KMS-11 (cell line): ENCODE measurements around the gene ESRRG.

Experiments used
- H2AFZ ChIP-seq: fragments of 200-600 bp; sonication (generic); 2 replicates; pipeline ENCODE4 v1.6.1; 2016; ENCODE audit warnings: antibody characterized with exemption, mixed run types, low read depth
- H3K27ac ChIP-seq: fragments of 200-600 bp; sonication (generic); 2 replicates; pipeline ENCODE4 v1.6.1; 2016; ENCODE audit warnings: mild to moderate bottlenecking, mixed run types
- H3K27me3 ChIP-seq: fragments of 200-600 bp; sonication (generic); 2 replicates; pipeline ENCODE4 v1.6.1; 2017; ENCODE audit warnings: mild to moderate bottlenecking, low read depth, mixed run types, moderate library complexity; ENCODE audit not compliant: insufficient read depth
- H3K36me3 ChIP-seq: fragments of 200-600 bp; sonication (generic); 2 replicates; pipeline ENCODE4 v1.6.1; 2017; ENCODE audit warnings: mild to moderate bottlenecking, mixed run types; ENCODE audit not compliant: insufficient read depth
- H3K4me1 ChIP-seq: fragments of 200-600 bp; sonication (generic); 2 replicates; pipeline ENCODE4 v1.6.1; 2016; ENCODE audit warnings: mild to moderate bottlenecking, low read depth, mixed run types; ENCODE audit not compliant: poor library complexity, severe bottlenecking
- H3K4me2 ChIP-seq: fragments of 200-600 bp; sonication (generic); 2 replicates; pipeline ENCODE4 v1.7.0; 2016; ENCODE audit warnings: mild to moderate bottlenecking, mixed run types
- H3K4me3 ChIP-seq: fragments of 200-600 bp; sonication (generic); IDR thresholded peaks from 2 replicates; pipeline ENCODE4 v1.6.1; 2017; ENCODE audit warnings: low read depth, low read length, mixed read lengths; ENCODE audit not compliant: insufficient read depth
- H3K79me2 ChIP-seq: fragments of 200-600 bp; sonication (generic); 2 replicates; pipeline ENCODE4 v1.6.1; 2016; ENCODE audit warnings: low read depth, mixed run types; ENCODE audit not compliant: insufficient read depth
- H3K9ac ChIP-seq: fragments of 200-600 bp; sonication (generic); 2 replicates; pipeline ENCODE4 v1.6.1; 2016; ENCODE audit warnings: mild to moderate bottlenecking, mixed run types
- H4K20me1 ChIP-seq: fragments of 200-600 bp; sonication (generic); 2 replicates; pipeline ENCODE4 v1.6.1; 2016; ENCODE audit warnings: mild to moderate bottlenecking, mixed run types; ENCODE audit not compliant: insufficient read depth
- CTCF ChIP-seq: fragments of 200-600 bp; sonication (generic); conservative IDR thresholded peaks from 2 replicates; pipeline ENCODE4 v1.6.1; 2017; ENCODE audit warnings: low read depth, mild to moderate bottlenecking, antibody characterized with exemption, low read length, moderate library complexity, mixed read lengths

The ESRRG gene

GRCh38 chr1:216559359-216559758, 163.9 kb downstream of the ESRRG start:
- TF ChIP-seq CTCF = no peak
- no peak overlapping the region for H3K4me2 ChIP-seq
- H3K27ac ChIP-seq = no peak overlapping the region
- H2AFZ ChIP-seq = no peak overlapping the region
- no peaks in the 10 kb centered on the region for H3K79me2 ChIP-seq
- H3K27me3 ChIP-seq = no peaks in the 10 kb centered on the region
- H3K4me3 ChIP-seq = no peak overlapping the region
- H3K36me3 ChIP-seq = no peaks in the 10 kb centered on the region
- no peaks in the 10 kb centered on the region for H4K20me1 ChIP-seq
- no peaks in the 10 kb centered on the region for H3K4me1 ChIP-seq
- H3K9ac ChIP-seq = no peak overlapping the region

DNA sequence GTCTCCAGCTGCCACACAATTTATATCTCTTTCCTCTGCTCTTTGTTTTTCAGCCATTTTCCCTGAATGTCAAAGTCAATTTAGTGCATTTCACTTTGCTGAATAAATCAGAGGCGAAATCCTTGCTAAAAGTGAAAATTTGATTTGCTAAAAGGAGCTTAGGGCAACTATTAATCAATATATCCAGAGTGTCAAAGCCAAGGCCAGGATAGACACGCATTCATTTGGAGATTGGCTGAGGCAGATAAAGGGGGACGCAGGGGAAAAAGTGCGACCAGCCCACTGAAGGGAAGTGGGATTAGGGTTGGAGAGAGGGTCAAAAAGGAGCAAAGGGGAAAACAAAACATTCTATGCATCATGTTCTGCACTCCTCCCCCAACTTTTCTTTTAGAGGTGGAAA, 167.6 kb downstream of the ESRRG start:
- no peaks in the 10 kb centered on the region for H3K36me3 ChIP-seq
- H3K4me1 ChIP-seq = no peaks in the 10 kb centered on the region
- H3K4me3 ChIP-seq = no peak overlapping the region
- no peaks in the 10 kb centered on the region for H3K79me2 ChIP-seq
- H3K27ac ChIP-seq = no peak overlapping the region
- TF ChIP-seq CTCF = no peak
- H3K4me2 ChIP-seq = no peak overlapping the region
- no peaks in the 10 kb centered on the region for H3K27me3 ChIP-seq
- no peaks in the 10 kb centered on the region for H4K20me1 ChIP-seq
- no peak overlapping the region for H3K9ac ChIP-seq
- H2AFZ ChIP-seq = no peak overlapping the region

DNA sequence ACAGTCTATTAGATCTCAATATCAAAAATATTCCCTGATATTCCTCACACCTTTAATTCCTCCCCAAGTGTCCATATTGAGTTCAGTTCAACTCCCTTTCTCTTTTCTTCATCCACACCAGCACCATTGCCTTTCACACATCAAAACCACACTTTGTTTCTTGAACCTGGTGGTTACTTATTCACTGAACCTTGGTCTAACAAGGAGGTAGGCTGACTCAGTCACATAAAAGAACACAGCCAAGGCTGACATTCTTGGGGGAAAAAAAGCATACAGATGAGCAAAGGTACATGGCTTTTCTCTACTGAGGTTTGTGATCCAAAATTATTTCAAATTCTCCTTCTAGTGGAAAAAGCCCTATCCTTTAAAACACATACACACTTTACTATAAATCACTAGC, 168.3 kb downstream of the ESRRG start:
- H3K4me1 ChIP-seq = no peaks in the 10 kb centered on the region
- H4K20me1 ChIP-seq = no peaks in the 10 kb centered on the region
- no peak overlapping the region for H3K9ac ChIP-seq
- H2AFZ ChIP-seq = no peak overlapping the region
- no peaks in the 10 kb centered on the region for H3K79me2 ChIP-seq
- H3K4me2 ChIP-seq = no peak overlapping the region
- no peak overlapping the region for H3K4me3 ChIP-seq
- no peak for TF ChIP-seq CTCF
- H3K36me3 ChIP-seq = no peaks in the 10 kb centered on the region
- H3K27ac ChIP-seq = no peak overlapping the region
- no peaks in the 10 kb centered on the region for H3K27me3 ChIP-seq

DNA sequence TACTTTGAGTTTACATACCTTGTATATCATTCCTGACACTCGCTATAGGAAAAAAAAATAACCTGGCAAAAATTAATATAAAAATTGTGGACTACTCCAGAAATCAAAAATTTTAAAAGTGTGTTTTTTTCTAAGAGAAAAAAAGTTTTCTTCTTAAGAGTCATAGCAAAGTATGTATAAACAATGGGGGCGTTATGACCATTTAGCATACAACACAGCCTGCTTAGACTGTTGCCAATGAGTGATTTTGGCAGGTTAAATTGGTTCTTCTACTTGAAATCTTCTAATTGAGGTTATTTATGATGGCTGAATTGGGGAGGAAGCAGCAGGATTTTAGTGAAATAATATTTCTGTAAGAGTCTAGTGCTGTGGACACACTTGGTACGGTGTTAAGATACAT, 169.5 kb downstream of the ESRRG start:
- no peak overlapping the region for H3K4me2 ChIP-seq
- H3K27ac ChIP-seq = no peak overlapping the region
- no peak overlapping the region for H3K4me3 ChIP-seq
- H3K4me1 ChIP-seq = no peaks in the 10 kb centered on the region
- H3K27me3 ChIP-seq = no peaks in the 10 kb centered on the region
- H3K79me2 ChIP-seq = no peaks in the 10 kb centered on the region
- no peaks in the 10 kb centered on the region for H4K20me1 ChIP-seq
- TF ChIP-seq CTCF = no peak
- no peaks in the 10 kb centered on the region for H3K36me3 ChIP-seq
- H3K9ac ChIP-seq = no peak overlapping the region
- no peak overlapping the region for H2AFZ ChIP-seq

GRCh38 chr1:216553040-216553439, 170.2 kb downstream of the ESRRG start:
- Histone ChIP-seq H4K20me1 (no peaks in the 10 kb centered on the region), H3K4me3 (no peak overlapping the region), H3K9ac (no peak overlapping the region), H3K4me2 (no peak overlapping the region), H3K27me3 (no peaks in the 10 kb centered on the region), H3K27ac (no peak overlapping the region), H3K79me2 (no peaks in the 10 kb centered on the region), H3K4me1 (no peaks in the 10 kb centered on the region), H2AFZ (no peak overlapping the region), H3K36me3 (no peaks in the 10 kb centered on the region)
- TF ChIP-seq CTCF = no peak
